Hindlimb muscle (tissue), 1 donor: ENCODE data around the gene MS4A18. TPM values are rescaled to one million over a fixed set of nuclear protein-coding genes. Genes with fewer than 3 reads are reported as not detected.
"Not testable (repeated sequence)": the region's sequence is repeated elsewhere in the genome, so short reads cannot be mapped to it uniquely, and the experiment has no call there.

ENCODE experiments used
- DNase-seq: peaks from one replicate; pipeline ENCODE4 v3.0.0-alpha.2; 2013
- polyA plus RNA-seq: library from polyadenylated mRNA; unstranded; fragments of 120-200 nt; gene quantifications from one replicate; pipeline ENCODE4 v1.2.1, GENCODE V29; 2013; ENCODE audit not compliant: insufficient read length

The MS4A18 gene
- polyA plus RNA-seq, 1 donor = not detected

GRCh38 chr11:60739114-60739513 is 14.6 kb downstream of the MS4A18 start:
- no peak for DNase-seq

- DNase-seq = no peak
These were observed 16.1 kb downstream of the MS4A18 start for GRCh38 chr11:60740573-60740972.

GRCh38 chr11:60741421-60741820 is 16.9 kb downstream of the MS4A18 start:
- DNase-seq = no peak

- no peak for DNase-seq
These were observed 18.5 kb downstream of the MS4A18 start for GRCh38 chr11:60743058-60743457.

- DNase-seq = no peak
These were observed 19.6 kb downstream of the MS4A18 start for GRCh38 chr11:60744114-60744513.

GRCh38 chr11:60747359-60747873 is 22.9 kb downstream of the MS4A18 start:
- DNase-seq = no peak

- no peak for DNase-seq
These were observed 23.7 kb downstream of the MS4A18 start for GRCh38 chr11:60748225-60748624.

GRCh38 chr11:60748821-60749220 is 24.3 kb downstream of the MS4A18 start:
- no peak for DNase-seq

- no peak for DNase-seq
These were observed 26.4 kb downstream of the MS4A18 start for GRCh38 chr11:60750911-60751310.

- DNase-seq = no peak
These were observed 28.8 kb downstream of the MS4A18 start for GRCh38 chr11:60753309-60753708.

- no peak for DNase-seq
These were observed 30.4 kb downstream of the MS4A18 start for GRCh38 chr11:60754887-60755286.

- DNase-seq = no peak
These were observed 31.9 kb downstream of the MS4A18 start, which contains the start of gene MS4A15 for GRCh38 chr11:60756307-60757032. Gene MS4A15 (plus strand): TSS chr11:60756867. CDS start chr11:60763734, 6,867 bp downstream.

GRCh38 chr11:60757231-60757800 is 32.8 kb downstream of the MS4A18 start:
- no peak for DNase-seq

GRCh38 chr11:60758671-60759070 is 34.2 kb downstream of the MS4A18 start:
- DNase-seq = not testable (repeated sequence)

- DNase-seq = not testable (repeated sequence)
These were observed 35.1 kb downstream of the MS4A18 start for GRCh38 chr11:60759438-60760225.

- DNase-seq = no peak
These were observed 37.1 kb downstream of the MS4A18 start for GRCh38 chr11:60761436-60762190.

GRCh38 chr11:60762851-60763691 is 38.6 kb downstream of the MS4A18 start:
- DNase-seq = no peak

GRCh38 chr11:60763692-60764369 is 39.3 kb downstream of the MS4A18 start:
- no peak for DNase-seq

GRCh38 chr11:60764879-60765278 is 40.4 kb downstream of the MS4A18 start:
- no peak for DNase-seq

GRCh38 chr11:60765355-60765754 is 40.8 kb downstream of the MS4A18 start:
- DNase-seq = no peak

- DNase-seq = no peak
These were observed 42.0 kb downstream of the MS4A18 start for GRCh38 chr11:60766547-60766946.
